HG02870 (cell line): ENCODE measurements around the gene GLUL.
"Not testable (repeated sequence)": the region's sequence is repeated elsewhere in the genome, so short reads cannot be mapped to it uniquely, and the experiment has no call there.

Source experiments
- ATAC-seq: cut with Tn5 transposase; IDR thresholded peaks from one replicate; pipeline ENCODE4 v1.9.1; 2021; ENCODE audit warnings: mild to moderate bottlenecking, moderate library complexity; ENCODE audit not compliant: unreplicated experiment

GLUL gene

DNA sequence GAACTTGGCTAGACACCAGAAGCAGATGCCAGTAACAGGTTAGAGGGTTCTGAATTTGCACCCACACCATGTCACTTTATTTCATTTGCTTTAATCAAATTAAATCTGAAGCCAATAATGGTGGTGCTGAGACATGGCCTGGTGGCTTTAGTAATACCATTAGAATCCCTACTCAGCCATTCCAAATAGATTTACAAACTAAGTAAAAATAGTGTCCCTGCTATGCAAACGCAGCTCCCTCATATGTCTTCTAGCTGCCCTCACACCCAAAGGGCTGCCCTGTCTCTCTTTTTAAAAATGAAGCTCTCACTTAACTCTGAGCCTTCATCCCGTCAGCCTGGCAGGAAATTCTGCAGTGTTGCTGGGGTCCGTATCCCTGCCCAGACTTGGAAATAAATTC lies 21.1 kb downstream of the GLUL start:
- ATAC-seq = no peak

DNA sequence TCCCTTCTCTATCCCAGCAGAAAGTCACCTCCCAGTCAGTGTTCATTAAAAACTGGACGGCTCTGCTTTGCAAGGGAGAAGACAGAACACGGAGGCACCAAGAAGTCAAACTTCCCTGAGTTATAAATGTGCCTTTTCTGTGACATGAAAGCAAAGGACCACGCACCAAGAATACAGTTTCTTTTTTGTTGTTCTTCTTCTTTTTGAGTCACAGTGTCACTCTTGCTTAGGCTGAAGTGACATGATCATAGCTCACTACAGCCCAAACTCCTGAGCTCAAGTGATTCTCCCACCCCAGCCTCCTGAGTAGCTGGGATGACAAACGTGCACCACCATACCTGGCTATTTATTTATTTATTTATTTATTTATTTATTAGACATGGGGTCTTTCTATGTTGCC lies 22.7 kb downstream of the GLUL start:
- no peak for ATAC-seq

DNA sequence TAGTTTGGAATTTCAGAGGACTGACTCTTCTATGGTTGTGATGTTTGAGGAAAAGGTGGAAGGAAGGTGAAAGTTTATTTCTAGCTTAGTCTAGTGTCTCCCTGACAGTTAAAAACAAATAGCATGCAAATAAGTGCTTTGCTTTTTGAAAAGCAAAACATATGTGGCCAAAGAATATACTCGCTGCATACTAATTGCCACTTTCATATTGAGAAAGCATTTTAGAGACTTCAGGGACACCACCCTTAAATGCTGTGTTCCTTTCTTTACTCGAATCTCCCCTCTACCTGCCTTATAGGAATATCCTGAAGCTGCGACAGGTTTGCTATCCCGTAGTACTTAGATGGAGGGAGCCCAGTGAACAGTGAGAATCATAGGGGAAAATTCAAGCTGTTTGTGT lies 23.2 kb downstream of the GLUL start:
- ATAC-seq = no peak

DNA sequence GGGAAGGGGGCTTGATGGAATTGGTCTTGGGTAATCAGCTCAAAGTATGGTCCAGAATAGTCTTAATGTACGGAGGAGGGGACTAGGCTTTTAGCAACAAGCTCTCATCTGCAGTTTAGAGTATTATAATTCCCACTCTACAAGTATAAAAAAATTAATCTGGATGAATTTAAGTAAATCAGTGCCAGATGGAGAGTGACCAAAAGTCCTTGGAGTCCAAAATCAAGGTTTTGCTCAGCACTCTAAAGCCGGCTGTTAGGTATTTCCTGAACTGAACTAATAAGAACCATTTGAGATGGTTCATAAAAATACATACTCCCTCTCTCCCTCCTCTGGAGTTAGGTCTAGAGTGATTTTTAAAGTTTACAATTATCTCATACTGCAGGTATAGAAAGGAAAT lies 23.7 kb downstream of the GLUL start:
- ATAC-seq = no peak

DNA sequence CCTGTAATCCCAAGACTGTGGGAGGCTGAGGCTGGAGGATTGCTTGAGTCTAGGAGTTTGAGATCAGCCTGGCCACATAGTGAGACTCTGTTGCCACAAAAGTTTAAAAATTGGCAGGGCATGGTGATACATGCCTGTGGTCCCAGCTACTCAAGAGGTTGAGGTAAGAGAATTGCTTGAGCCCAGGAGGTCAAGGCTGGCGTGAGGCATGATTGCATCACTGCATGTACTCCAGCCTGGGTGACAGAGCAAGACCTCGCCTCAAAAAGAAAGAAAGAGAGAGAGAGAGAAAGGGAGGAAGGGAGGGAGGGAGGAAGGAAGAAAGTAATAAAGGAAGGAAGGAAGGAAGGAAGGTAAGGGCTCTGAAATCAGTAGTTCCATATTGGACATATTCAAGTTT lies 25.0 kb downstream of the GLUL start:
- no peak for ATAC-seq

DNA sequence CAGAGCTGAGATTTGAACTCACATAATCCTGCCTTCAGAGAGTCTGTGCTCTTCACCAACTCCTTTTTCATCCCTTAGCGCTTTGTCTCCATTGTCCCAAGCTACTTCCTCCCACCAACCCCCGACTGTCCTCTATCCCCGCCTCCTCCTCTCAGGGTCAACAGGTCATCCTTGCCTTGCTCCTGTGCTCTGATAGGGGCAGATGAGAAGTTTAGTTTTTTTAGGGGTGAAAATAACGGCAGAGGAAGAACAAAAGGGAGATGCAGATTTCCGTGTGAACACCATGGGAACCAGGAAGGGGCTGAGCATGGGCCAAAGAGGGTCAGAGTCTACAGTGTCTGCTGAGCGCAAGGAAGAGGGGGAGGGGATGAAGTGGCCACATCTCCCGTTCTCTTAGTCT lies 31.9 kb downstream of the GLUL start:
- no peak for ATAC-seq

DNA sequence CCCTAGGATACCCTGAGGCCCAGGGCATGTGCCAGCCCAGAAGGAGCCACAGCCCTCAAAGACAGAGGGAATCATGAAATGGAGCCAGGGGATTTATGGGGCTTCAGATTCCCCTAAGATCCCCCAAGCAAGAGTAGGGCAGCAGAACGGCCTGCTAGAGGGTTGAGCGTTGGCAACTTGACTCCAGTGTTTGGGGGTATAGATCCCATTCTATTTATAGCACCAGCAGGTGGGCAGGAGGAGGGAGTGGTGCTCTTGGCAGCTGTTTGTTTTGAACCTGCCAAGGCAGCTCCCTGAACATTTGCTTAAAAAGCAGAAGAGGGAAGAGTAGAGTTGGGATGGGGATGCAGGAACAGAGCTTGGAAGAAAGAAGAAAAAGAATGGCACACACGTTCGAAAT lies 33.7 kb downstream of the GLUL start:
- no peak for ATAC-seq

DNA sequence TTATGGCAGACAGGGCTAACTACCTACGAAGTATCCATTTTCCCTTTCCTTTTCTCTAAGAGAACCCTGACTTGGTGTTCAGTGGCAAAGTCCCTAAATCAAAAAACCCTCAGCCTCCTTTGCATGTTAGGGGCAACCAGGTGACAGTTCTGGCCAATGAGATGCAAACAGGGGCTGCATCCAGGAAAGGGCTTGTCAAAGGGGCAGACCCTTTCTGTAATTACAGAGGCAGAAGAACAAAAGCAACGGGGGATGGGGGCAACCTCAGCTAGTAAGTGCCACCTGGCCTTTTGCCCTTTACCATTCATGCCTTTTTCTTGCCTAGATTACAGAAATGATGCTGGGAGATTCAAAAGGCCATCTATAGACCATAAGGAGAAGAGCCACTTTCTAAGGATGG lies 34.4 kb downstream of the GLUL start:
- ATAC-seq = no peak

DNA sequence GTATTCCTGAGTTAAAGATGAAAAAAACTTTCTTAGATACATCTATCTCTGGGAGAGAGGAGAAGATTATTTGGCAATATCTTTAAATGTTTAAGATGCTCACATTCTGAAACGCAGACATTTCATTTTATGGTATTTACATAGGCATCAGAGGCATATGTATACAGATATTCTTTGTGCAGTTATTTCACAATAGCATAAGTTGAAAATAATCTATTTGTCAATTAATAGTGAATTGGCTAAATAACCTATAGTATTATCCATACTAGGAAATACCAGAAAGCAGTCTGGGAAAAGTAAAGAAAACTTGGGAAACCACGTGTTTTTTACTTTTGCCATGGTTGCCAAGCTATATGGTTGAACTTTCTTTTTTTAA lies 35.9 kb downstream of the GLUL start:
- ATAC-seq = no peak

DNA sequence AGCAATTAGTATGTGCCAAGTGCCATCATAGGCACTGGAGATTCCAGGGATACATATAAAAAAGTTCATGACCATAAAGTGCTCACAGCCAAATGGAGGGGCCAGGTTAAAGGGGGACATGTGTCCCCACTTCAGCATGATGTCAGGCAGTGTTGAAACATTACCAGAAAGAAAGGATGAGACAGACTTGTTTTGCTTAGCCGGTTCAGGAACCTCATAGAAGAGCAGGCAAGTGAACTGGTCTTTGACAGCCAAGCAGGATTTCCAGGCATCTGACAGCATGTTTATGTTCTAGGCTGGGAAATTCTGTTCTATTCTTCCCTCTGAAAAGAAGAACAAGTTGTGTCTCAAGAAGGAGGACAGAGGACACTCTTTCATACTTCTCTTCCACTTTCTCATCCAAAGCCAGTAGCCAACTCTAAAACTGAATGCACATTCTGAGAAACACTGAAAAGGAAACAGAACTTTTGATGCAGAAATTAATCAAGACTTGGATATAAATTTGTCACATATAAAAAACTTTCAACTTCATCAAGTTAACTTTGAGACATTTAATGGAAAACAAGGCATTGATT lies 39.7 kb downstream of the GLUL start:
- no peak for ATAC-seq

DNA sequence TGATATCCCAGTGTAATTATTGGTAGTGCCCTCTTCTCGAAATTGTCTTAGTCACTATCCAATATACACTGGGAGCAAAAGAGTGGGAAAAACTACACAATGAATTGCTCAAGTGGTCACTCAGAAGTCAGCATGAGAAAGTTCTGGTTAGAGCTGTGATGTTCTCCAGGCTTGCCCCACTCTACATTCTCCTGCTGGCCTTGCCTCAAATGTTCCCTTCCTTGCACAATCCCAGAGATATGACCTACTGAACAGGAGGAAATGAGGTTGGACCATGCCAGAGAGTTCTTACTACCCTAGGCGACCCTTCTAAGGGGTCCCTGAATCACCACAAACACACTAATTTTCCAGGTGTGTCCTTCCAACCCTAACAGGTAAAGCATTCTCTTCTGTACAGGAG lies 40.8 kb downstream of the GLUL start:
- ATAC-seq = no peak

DNA sequence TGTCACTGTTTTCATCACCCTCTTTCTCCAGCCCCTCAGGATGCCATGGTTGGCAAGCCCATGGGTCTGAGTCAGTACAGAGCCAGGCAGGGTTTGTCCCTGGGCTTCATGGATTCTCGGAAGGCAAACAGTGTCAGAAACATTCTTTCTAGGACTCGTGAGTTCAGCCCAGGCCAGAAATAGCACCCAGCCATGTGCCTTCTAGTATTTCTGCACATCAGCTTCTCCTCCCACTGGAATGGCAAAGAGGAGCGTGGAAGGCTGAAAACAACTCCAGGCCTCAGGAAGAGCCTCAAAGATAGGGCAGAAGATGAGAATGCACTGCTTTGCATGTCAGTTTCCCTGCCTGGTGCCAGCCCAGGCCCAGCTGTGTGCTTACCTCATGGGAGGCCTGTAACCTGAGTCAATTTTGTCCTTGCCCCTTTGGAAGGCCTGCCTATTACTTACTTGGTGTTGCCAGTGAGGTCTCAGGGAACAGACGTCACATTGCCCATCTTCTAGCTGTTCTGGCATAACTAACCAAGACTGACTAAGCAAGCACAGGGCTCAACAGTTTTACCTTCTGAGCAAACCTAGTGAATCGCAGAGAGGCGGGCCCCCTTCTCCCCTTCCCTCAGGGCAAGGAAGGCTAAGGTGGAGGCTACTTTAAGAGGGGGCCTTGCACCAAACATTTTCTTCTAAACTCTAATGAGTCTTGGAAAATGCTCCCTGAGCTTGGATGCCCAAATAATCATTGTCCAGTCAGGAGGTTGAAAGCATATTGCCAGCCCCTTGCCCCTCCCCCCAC lies 42.4 kb downstream of the GLUL start:
- ATAC-seq = no peak

DNA sequence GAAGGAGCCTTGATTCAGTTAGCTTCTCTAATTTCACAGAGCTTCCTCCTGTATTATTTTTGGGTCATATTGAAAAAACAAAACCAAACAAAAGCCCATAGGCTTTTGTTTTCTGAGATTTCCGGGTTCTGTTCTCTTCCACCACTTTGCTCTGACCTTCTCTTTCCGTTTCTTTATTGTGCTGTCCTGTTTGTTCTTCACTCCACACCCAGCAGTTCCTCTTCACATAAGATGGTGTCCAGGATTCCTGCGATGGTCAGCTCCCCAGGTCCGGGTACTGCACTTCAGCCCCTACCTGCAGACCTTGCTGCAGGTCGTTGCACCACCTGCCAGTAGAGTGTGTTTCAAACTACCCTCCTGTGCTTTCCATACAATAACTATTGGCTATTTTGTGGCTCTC lies 44.6 kb downstream of the GLUL start:
- no peak for ATAC-seq

DNA sequence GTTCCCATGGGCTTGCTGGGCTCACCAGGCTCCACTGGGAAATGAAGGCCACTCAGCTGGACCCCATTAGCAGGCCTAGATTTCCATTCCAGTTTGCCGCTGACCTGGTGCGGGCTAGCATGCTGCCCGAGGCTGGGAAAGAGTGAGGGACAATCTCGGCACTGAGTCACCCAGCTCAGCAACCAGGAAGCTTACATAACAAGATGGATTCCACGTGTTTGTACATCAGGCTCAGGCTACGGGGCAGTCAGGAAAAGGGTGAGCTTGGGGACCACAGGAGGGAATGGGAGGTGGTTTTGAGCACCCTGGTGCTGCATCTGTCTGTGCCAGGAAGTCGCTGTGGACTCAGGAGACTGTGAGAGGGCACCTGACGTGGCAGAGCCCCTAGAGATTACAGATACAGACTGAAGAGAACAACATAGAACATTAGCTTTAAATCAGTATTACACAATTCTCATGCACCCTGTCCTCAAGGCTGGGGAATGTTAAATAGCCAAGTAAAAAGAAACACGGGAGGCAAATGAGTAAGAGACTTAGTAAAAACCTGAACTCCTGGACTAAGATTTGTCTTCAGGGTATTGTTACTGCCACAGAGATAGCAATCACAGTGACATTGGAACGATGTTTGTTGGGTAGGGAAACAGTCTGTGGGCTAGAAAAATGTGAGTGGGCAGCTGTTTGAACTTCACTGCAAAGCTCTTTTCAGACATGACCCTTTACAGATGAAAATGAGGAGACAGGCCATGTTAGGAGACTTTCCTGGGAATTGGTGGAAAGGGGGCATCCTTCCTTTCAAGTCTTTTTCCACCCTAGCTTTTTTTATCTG lies 51.1 kb downstream of the GLUL start:
- ATAC-seq = no peak

DNA sequence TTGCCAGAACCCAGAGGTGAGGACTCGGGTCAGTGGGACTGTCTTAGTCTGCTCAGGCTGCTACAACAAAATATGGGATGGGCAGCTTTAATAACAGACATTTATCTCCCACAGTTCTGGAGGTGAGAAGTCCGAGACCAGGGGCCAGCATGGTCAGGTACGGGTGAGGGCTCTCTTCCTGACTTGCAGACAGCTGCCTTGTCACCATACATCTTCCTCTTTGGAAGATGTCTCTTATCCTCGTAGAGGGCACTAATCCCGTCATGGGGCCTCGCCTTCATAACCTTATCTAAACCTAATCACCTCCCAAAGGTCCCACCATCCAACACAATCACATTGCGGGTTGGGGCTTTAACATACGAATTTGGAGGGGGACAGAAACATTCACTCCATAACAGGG lies 51.9 kb downstream of the GLUL start:
- no peak for ATAC-seq

DNA sequence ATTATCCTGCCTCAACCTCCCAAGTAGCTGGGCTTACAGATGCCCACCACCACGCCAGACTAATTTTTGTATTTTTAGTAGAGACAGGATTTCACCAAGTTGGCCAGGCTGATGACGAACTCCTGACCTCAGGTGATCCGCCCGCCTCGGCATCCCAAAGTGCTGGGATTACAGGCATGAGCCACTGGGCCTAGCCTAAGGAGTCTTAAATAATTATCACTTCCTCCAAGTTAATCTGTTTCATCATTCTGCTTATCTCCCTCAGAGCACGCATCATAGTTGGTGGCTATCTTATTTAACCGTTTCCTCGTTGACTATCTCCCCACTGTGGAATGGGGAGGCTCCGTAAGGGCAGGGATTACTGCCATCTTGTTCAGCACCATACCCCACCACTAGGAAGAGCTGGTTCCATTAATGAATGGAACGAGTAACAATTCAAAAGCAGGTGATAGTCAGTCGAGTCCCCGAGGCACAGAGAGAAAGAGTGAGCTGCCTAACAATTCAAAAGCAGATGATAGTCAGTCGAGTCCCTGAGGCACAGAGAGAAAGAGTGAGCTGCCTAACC lies 52.7 kb downstream of the GLUL start:
- ATAC-seq = no peak

DNA sequence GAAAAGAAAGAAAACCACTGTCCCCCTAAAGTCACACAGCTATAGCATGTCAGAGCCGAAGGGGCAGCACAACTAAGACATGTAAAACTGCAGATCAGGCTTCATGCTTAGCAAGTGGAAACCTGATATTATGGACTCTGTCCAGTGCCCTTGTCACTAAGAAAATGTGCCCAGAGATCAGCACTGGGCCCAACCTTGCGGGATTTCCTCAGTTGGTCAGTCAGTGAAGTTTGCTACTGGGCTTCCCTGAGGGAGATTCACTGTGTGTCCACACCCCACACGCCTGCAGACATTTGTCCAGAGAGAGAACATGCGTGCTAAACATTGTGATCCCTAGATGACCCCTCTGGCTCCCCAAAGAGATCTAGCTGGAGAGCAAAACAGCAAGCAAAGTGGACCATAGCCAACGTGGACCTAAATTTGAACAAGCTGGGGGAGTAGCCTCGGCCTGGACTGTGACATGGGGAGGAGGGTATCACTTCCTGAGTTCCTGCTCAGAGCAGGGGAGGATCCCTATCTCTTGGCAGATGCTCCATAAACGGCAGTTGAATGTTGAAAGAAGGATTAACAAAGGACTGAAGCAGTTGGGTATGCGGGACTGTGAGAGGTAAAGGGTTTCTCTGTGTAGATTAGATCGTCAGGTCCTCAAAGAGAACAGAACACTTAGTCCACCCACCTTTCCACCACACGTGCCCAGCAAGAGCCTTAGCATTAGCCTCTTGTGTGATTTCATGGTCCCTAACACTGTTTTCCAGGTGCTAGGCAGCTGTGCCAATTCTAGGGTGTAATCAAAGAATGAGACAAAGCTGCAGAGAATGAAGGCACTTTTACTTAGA lies 53.6 kb downstream of the GLUL start:
- no peak for ATAC-seq

DNA sequence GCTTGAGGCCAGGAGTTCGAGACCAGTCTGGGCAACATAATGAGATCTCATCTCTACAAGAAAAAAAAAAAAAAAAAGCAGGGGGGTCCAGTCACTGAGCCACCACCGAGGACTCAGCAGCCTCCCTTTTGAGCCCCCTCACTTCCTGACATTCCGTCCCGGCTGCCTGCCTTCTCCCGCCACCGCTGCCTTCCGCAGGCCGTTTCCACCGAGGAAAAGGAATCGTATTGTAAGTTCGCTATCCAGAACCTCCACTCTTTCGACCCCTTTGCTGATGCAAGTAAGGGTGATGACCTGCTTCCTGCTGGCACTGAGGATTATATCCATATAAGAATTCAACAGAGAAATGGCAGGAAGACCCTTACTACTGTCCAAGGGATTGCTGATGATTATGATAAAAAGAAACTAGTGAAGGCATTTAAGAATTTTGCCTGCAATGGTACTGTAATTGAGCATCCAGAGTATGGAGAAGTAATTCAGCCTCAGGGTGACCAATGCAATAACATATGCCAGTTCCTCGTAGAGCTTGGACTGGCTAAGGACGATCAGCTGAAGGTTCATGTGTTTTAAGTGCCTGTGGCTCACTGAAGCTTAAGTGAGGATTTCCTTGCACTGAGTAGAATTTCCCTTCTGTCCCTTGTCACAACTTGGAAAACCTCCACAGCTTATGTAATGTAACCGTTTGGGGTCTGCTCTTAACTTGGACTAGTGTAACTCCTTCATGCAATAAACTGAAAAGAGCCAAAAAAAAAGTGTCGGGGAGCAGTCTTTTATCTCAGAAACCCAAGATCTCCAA lies 55.6 kb downstream of the GLUL start:
- no peak for ATAC-seq

DNA sequence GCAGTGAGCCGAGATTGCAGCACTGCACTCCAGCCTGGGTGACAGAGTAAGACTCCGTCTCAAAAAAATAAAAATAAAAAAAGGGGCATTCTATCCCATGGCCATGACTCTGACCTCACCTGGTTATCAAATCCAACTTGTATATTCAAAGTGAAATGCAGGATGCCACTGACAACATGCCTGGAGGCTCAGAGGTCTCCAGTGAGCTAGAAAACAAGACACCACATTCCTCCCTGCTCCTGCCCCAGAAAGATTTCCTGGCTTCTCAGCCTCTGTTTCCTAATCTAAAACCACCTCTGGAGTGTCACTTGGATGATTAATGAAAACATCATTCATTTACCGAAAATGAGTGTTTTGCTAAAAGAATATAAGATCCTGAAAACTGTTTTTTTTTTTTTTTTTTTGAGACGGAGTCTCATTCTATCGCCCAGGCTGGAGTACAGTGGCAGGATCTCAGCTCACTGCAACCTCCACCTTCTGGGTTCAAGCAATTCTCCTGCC lies 58.5 kb downstream of the GLUL start:
- ATAC-seq = not testable (repeated sequence)
